SIG-M5 (cell line): Measurements from ENCODE around the gene CDH23.
"Not testable (repeated sequence)": the region's sequence is repeated elsewhere in the genome, so short reads cannot be mapped to it uniquely, and the experiment has no call there.

ENCODE experiments used
- DNase-seq: peaks from one replicate; lab custom pipeline; 2025; lab: John Stamatoyannopoulos, UW

CDH23 gene

GRCh38 chr10:71584902-71585563, 188.3 kb downstream of the CDH23 start:
- DNase-seq: no peak

GRCh38 chr10:71585564-71586290, 189.0 kb downstream of the CDH23 start:
- DNase-seq: no peak

- no peak for DNase-seq
Measured at GRCh38 chr10:71587941-71588573, 191.3 kb downstream of the CDH23 start.

- DNase-seq: no peak
Measured at GRCh38 chr10:71588685-71589084, 192.0 kb downstream of the CDH23 start.

GRCh38 chr10:71589617-71590551, 193.2 kb downstream of the CDH23 start:
- no peak for DNase-seq

- DNase-seq: no peak
Measured at GRCh38 chr10:71590781-71591350, 194.1 kb downstream of the CDH23 start.

GRCh38 chr10:71594934-71595571, 198.3 kb downstream of the CDH23 start:
- DNase-seq: no peak

GRCh38 chr10:71595649-71596048, 198.9 kb downstream of the CDH23 start:
- no peak for DNase-seq

GRCh38 chr10:71596127-71596526, 199.4 kb downstream of the CDH23 start:
- DNase-seq: no peak

- no peak for DNase-seq
Measured at GRCh38 chr10:71596759-71597158, 200.0 kb downstream of the CDH23 start.

- DNase-seq: no peak
Measured at GRCh38 chr10:71597821-71598498, 201.2 kb downstream of the CDH23 start.

GRCh38 chr10:71598621-71599055, 201.9 kb downstream of the CDH23 start:
- no peak for DNase-seq

GRCh38 chr10:71599518-71599917, 202.8 kb downstream of the CDH23 start:
- DNase-seq: no peak

GRCh38 chr10:71600242-71600641, 203.5 kb downstream of the CDH23 start:
- not testable (repeated sequence) for DNase-seq

GRCh38 chr10:71600849-71601248, 204.1 kb downstream of the CDH23 start:
- no peak for DNase-seq

- DNase-seq: no peak
Measured at GRCh38 chr10:71601273-71601672, 204.6 kb downstream of the CDH23 start.

GRCh38 chr10:71603150-71603549, 206.4 kb downstream of the CDH23 start:
- DNase-seq: no peak

- no peak for DNase-seq
Measured at GRCh38 chr10:71603754-71604153, 207.0 kb downstream of the CDH23 start.

- no peak for DNase-seq
Measured at GRCh38 chr10:71604324-71605018, 207.8 kb downstream of the CDH23 start.
